ENCODE results near the gene IFNB1.

Gene IFNB1

GRCh38 chr9:21070171-21070571 is 7.6 kb downstream of the IFNB1 start:
- DNase-seq (ENCODE audit: low read depth in 2 of 2), result no peak

GRCh38 chr9:21060919-21061561 is 16.7 kb downstream of the IFNB1 start:
- no peak for DNase-seq (ENCODE audit: low read depth in 2 of 2)

- no peak for DNase-seq (ENCODE audit: low read depth in 2 of 2)
Measured at GRCh38 chr9:21056931-21057330, 20.8 kb downstream of the IFNB1 start.

GRCh38 chr9:21053851-21054250 is 23.9 kb downstream of the IFNB1 start:
- no peak for DNase-seq (ENCODE audit: low read depth in 2 of 2)

- DNase-seq (ENCODE audit: low read depth in 2 of 2), result no peak
Measured at GRCh38 chr9:21047281-21047691, 30.5 kb downstream of the IFNB1 start.

DNA sequence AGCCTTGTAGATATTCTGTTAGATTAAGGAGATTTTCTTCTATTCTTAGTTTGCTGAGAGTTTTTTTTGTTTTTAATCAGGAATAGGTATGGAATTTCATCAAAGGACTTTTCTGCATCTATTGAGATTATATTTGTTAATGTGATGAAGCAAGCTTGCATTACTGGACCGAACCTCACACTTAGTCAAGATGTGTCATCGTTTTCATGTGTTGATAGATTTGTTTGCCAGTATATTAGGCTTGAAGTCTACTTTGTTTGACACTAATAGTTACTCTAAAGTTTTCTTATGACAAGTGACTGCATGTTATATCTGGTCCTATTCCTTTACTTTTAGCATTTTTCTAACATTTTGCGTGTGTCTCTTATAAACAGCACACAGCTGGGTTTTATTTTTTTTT is 33.9 kb downstream of the IFNB1 start:
- no peak for DNase-seq (ENCODE audit: low read depth in 2 of 2)

- DNase-seq (ENCODE audit: low read depth in 2 of 2), result no peak
Measured at GRCh38 chr9:21042466-21042865, 35.3 kb downstream of the IFNB1 start.

GRCh38 chr9:21039302-21039701 is 38.4 kb downstream of the IFNB1 start:
- DNase-seq (ENCODE audit: low read depth in 2 of 2), result no peak

- no peak for DNase-seq (ENCODE audit: low read depth in 2 of 2)
Measured at GRCh38 chr9:21037278-21037677, 40.5 kb downstream of the IFNB1 start.

DNA sequence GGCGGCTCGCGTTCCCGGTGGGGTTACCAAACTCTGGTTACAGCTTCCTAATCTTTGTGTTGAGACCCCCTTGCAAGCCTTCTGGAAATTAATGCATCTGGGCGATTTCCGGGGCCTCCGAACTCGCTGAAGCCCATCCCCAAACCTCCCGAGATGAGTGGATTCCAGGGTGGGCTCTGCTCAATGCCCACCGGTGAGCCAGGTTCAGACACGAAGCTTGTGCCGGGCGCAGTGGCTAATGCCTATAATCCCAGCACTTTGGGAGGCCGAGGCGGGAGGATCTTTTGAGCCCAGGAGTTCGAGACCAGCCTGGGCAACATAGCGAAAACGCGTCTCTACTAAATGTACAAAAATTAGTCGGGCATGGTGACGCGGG is 45.9 kb downstream of the IFNB1 start:
- no peak for DNase-seq (ENCODE audit: low read depth in 2 of 2)

DNA sequence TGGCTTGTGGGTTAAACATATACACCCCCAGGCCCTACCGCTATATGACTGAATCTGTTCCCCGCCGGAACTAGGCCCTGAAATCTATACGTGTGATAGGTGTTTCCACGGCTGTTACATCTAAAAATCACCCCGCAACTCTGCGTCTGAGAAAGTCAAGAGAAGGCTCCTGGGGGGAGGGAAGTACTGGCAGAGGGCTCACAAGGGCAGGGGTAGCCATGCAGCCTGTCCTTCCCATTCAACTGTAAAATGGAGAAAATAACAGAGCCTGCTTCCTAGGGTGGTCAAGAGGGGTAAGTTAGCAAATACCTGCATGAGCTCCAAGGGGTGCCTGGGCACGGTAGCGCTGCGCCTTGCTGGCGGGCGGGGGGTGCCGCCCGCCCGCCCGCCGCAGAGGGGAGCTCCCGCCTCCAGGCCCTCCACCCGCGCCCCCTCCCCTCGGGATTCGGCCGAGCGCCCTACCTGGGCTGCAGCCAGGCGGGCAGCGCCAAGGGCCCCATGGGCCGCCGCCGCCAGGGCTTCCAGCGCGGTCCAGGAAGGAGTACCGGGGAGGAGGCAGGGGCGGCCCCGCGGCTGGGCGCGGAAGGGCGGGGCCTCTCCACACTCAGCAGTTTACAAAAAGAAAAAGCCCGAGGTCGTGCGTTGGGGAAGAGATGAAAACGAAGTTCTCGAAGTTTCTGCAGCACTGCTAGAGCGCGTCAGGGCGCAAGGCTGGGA is 46.5 kb downstream of the IFNB1 start, which contains the start of gene HACD4:
Gene HACD4, minus strand, starts transcription at position 550 of the 717 bp plus-strand sequence. Its CDS starts 50 bp downstream, at position 500.
- DNase-seq (ENCODE audit: low read depth in 2 of 2), result peak; percentile 17 to 32

GRCh38 chr9:21030389-21031035 is 47.2 kb downstream of the IFNB1 start:
- no peak for DNase-seq (ENCODE audit: low read depth in 2 of 2)

GRCh38 chr9:21029661-21030060 is 48.1 kb downstream of the IFNB1 start:
- DNase-seq (ENCODE audit: low read depth in 2 of 2), result no peak

GRCh38 chr9:21028466-21028865 is 49.3 kb downstream of the IFNB1 start:
- no peak for DNase-seq (ENCODE audit: low read depth in 2 of 2)

GRCh38 chr9:21027295-21027694 is 50.4 kb downstream of the IFNB1 start:
- no peak for DNase-seq (ENCODE audit: low read depth in 2 of 2)
